ENCODE results near the gene CCDC121. TPM values are rescaled to one million over a fixed set of nuclear protein-coding genes. Genes with fewer than 3 reads are reported as not detected.

Gene CCDC121
- total and polyA plus RNA-seq, 7 donors: 0.98 to 10.3 (median 2.5) TPM

- H3K4me1 ChIP-seq: no peaks in the 10 kb centered on the region
- no peaks in the 10 kb centered on the region for H3K27me3 ChIP-seq (ENCODE audit: insufficient read depth in 3 of 3, low read length in 2 of 3)
- no peak for ATAC-seq
- no peak overlapping the region for H3K4me3 ChIP-seq
- intact Hi-C loops (cut with DNase I): no loop called here
- no peak for TF ChIP-seq CTCF (IDR thresholded peaks at IDR 0.05)
- H3K27ac ChIP-seq: no peak overlapping the region
- peaks cover 7% of the 10 kb centered on the region for H3K9me3 ChIP-seq
- no peaks in the 10 kb centered on the region for H3K36me3 ChIP-seq (ENCODE audit: insufficient read depth in 1 of 2, low read depth in 1 of 2)
- no peak for DNase-seq
- 97 to 100% (median 100%) methylated on average over 2 of the region's 2 CpGs for WGBS, 3 donors
These were observed 35.6 kb downstream of the CCDC121 start for GRCh38 chr2:27593240-27593639.

GRCh38 chr2:27591745-27592144, 37.1 kb downstream of the CCDC121 start:
- 95 to 99% (median 98%) methylated on average over 3 of the region's 3 CpGs for WGBS, 3 donors
- TF ChIP-seq CTCF (IDR thresholded peaks at IDR 0.05): no peak
- intact Hi-C loops (cut with DNase I): no loop called here
- Histone ChIP-seq H3K27me3 (ENCODE audit: insufficient read depth in 3 of 3, low read length in 2 of 3) (no peaks in the 10 kb centered on the region), H3K27ac (no peak overlapping the region), H3K4me1 (no peaks in the 10 kb centered on the region), H3K36me3 (ENCODE audit: insufficient read depth in 1 of 2, low read depth in 1 of 2) (no peaks in the 10 kb centered on the region), H3K4me3 (no peak overlapping the region), H3K9me3 (peaks cover 7% of the 10 kb centered on the region)
- DNase-seq: no peak
- ATAC-seq: no peak

GRCh38 chr2:27588308-27588707, 40.5 kb downstream of the CCDC121 start:
- Histone ChIP-seq H3K36me3 (ENCODE audit: insufficient read depth in 1 of 2, low read depth in 1 of 2) (no peaks in the 10 kb centered on the region), H3K27me3 (ENCODE audit: insufficient read depth in 3 of 3, low read length in 2 of 3) (no peaks in the 10 kb centered on the region), H3K9me3 (no peaks in the 10 kb centered on the region), H3K27ac (no peak overlapping the region), H3K4me3 (no peak overlapping the region), H3K4me1 (peaks cover 11% of the 10 kb centered on the region)
- ATAC-seq (no peak), DNase-seq (no peak)
- TF ChIP-seq CTCF (IDR thresholded peaks at IDR 0.05): no peak
- 99 to 100% (median 99%) methylated on average over 2 of the region's 2 CpGs for WGBS, 3 donors
- intact Hi-C loops (cut with DNase I): no loop called here

GRCh38 chr2:27587025-27587424, 41.8 kb downstream of the CCDC121 start:
- no peak for ATAC-seq
- H3K27ac ChIP-seq: no peak overlapping the region
- WGBS, 3 donors: 91 to 95% (median 95%) methylated on average over 2 of the region's 2 CpGs
- no peak overlapping the region for H3K4me3 ChIP-seq
- no peaks in the 10 kb centered on the region for H3K36me3 ChIP-seq (ENCODE audit: insufficient read depth in 1 of 2, low read depth in 1 of 2)
- no peak for TF ChIP-seq CTCF (IDR thresholded peaks at IDR 0.05)
- DNase-seq: no peak
- H3K27me3 ChIP-seq (ENCODE audit: insufficient read depth in 3 of 3, low read length in 2 of 3): no peaks in the 10 kb centered on the region
- intact Hi-C loops (cut with DNase I): no loop called here
- peaks cover 11% of the 10 kb centered on the region for H3K4me1 ChIP-seq
- H3K9me3 ChIP-seq: no peaks in the 10 kb centered on the region

GRCh38 chr2:27584597-27584996, 44.2 kb downstream of the CCDC121 start:
- WGBS, 3 donors: 67 to 87% (median 76%) methylated on average over 3 of the region's 3 CpGs
- TF ChIP-seq CTCF (IDR thresholded peaks at IDR 0.05): no peak
- no peaks in the 10 kb centered on the region for H3K36me3 ChIP-seq (ENCODE audit: insufficient read depth in 1 of 2, low read depth in 1 of 2)
- ATAC-seq: no peak
- H3K9me3 ChIP-seq: peaks cover 4% of the 10 kb centered on the region
- no peak overlapping the region for H3K4me3 ChIP-seq
- no peak overlapping the region for H3K27ac ChIP-seq
- no peaks in the 10 kb centered on the region for H3K27me3 ChIP-seq (ENCODE audit: insufficient read depth in 3 of 3, low read length in 2 of 3)
- intact Hi-C loops (cut with DNase I): no loop called here
- DNase-seq: no peak
- peaks cover 11% of the 10 kb centered on the region for H3K4me1 ChIP-seq

Measured in psoas muscle (tissue), 8 donors.